Neural cell (in vitro differentiated cells): ENCODE measurements around the gene CENPS. TPM values are rescaled to one million over a fixed set of nuclear protein-coding genes. Genes with fewer than 3 reads are reported as not detected.

Experiments used
- H2AFZ ChIP-seq: fragments of 200-600, 300-800 bp; sonication (generic), shearing (Covaris generic); 2 replicates; pipeline ENCODE4 v1.6.0; 2014; ENCODE audit warnings: low read depth, mild to moderate bottlenecking, antibody characterized with exemption, low read length, moderate library complexity
- H3F3A ChIP-seq: fragments of 200-600 bp; shearing (Covaris generic); 2 replicates; pipeline ENCODE4 v1.6.1; 2016; ENCODE audit warnings: mild to moderate bottlenecking, moderate library complexity, mixed read lengths, antibody characterized with exemption, low read length; ENCODE audit not compliant: insufficient read depth, poor library complexity, severe bottlenecking
- H3K27ac ChIP-seq: fragments of 200-600, 300-800 bp; sonication (generic), shearing (Covaris generic); 2 replicates; pipeline ENCODE4 v1.5.1; 2014; ENCODE audit warnings: mild to moderate bottlenecking, low read length, moderate library complexity
- H3K27me3 ChIP-seq: fragments of 300-800, 200-600 bp; sonication (generic), shearing (Covaris generic); 2 replicates; pipeline ENCODE4 v1.6.0; 2014; ENCODE audit warnings: mild to moderate bottlenecking, low read depth, low read length, moderate library complexity; ENCODE audit not compliant: insufficient read depth
- H3K36me3 ChIP-seq: fragments of 300-800, 200-600 bp; sonication (generic), shearing (Covaris generic); 2 replicates; pipeline ENCODE4 v1.5.1; 2014; ENCODE audit warnings: mild to moderate bottlenecking, antibody characterized with exemption, low read length, moderate library complexity; ENCODE audit not compliant: insufficient read depth
- H3K4me2 ChIP-seq: fragments of 300-800, 200-600 bp; sonication (generic), shearing (Covaris generic); 2 replicates; pipeline ENCODE4 v1.6.0; 2014; ENCODE audit warnings: mild to moderate bottlenecking, low read length
- H3K4me3 ChIP-seq: fragments of 300-800, 200-600 bp; sonication (generic), shearing (Covaris generic); 2 replicates; pipeline ENCODE4 v1.5.1; 2014; ENCODE audit warnings: mild to moderate bottlenecking, low read length, moderate library complexity
- H3K79me2 ChIP-seq: fragments of 200-600 bp; shearing (Covaris generic); replicated peaks from 2 replicates; pipeline ENCODE4 v1.6.0; 2014; ENCODE audit warnings: mild to moderate bottlenecking, low read length, moderate library complexity; ENCODE audit not compliant: insufficient read depth
- H3K9ac ChIP-seq: fragments of 300-800, 200-600 bp; sonication (generic), shearing (Covaris generic); 2 replicates; pipeline ENCODE4 v1.6.1; 2016; ENCODE audit warnings: mild to moderate bottlenecking, low read length, mixed read lengths
- H3K9me2 ChIP-seq: fragments of 200-600 bp; shearing (Covaris generic); 2 replicates; pipeline ENCODE4 v1.6.1; 2016; ENCODE audit warnings: mild to moderate bottlenecking, low read length, mixed read lengths; ENCODE audit not compliant: insufficient read depth
- H3K9me3 ChIP-seq: fragments of 200-600, 300-800 bp; sonication (generic), shearing (Covaris generic); 2 replicates; pipeline ENCODE4 v1.6.1; 2016; ENCODE audit warnings: mild to moderate bottlenecking, mixed run types, low read length, moderate library complexity, mixed read lengths
- H4K20me1 ChIP-seq: fragments of 200-600 bp; shearing (Covaris generic); 2 replicates; pipeline ENCODE4 v1.6.1; 2016; ENCODE audit warnings: mild to moderate bottlenecking, mixed run types; ENCODE audit not compliant: insufficient read depth
- CTCF ChIP-seq: fragments of 450-650 bp; IDR thresholded peaks from 2 replicates; pipeline ENCODE4 v1.5.1; 2014; ENCODE audit warnings: antibody characterized with exemption, mild to moderate bottlenecking, moderate library complexity; ENCODE audit not compliant: poor library complexity, severe bottlenecking
- EP300 ChIP-seq: fragments of 450-650 bp; conservative IDR thresholded peaks from 2 replicates; pipeline ENCODE4 v1.6.1; 2014; ENCODE audit warnings: antibody characterized with exemption, mild to moderate bottlenecking, moderate library complexity; ENCODE audit not compliant: poor library complexity, severe bottlenecking
- EZH2 ChIP-seq: fragments of 200-600, 300-800 bp; shearing (Covaris generic), sonication (generic); IDR thresholded peaks from 2 replicates; pipeline ENCODE4 v1.6.1; 2014; ENCODE audit warnings: antibody characterized with exemption, low read length, borderline replicate concordance, mild to moderate bottlenecking; ENCODE audit not compliant: insufficient read depth, poor library complexity, severe bottlenecking
- MXI1 ChIP-seq: fragments of 450-650 bp; conservative IDR thresholded peaks from 2 replicates; pipeline ENCODE4 v1.6.1; 2014; ENCODE audit warnings: antibody characterized with exemption, mild to moderate bottlenecking; ENCODE audit not compliant: poor library complexity, severe bottlenecking
- POLR2AphosphoS5 ChIP-seq: IDR thresholded peaks from 2 replicates; pipeline ENCODE4 v1.6.1; 2012
- RAD21 ChIP-seq: fragments of 450-650 bp; conservative IDR thresholded peaks from 2 replicates; pipeline ENCODE4 v1.6.1; 2014; ENCODE audit warnings: antibody characterized with exemption, mild to moderate bottlenecking, moderate library complexity
- REST ChIP-seq: IDR thresholded peaks from 2 replicates; pipeline ENCODE4 v1.6.1; 2012; ENCODE audit warnings: borderline replicate concordance
- SMC3 ChIP-seq: fragments of 450-650 bp; conservative IDR thresholded peaks from 2 replicates; pipeline ENCODE4 v1.6.1; 2014; ENCODE audit warnings: antibody characterized with exemption, mild to moderate bottlenecking, moderate library complexity; ENCODE audit not compliant: poor library complexity
- TAF1 ChIP-seq: IDR thresholded peaks from 2 replicates; pipeline ENCODE4 v1.6.1; 2012; ENCODE audit warnings: low read depth
- polyA plus RNA-seq: library from polyadenylated mRNA; depleted of rRNA; stranded (reverse); fragments of >200 nt; gene quantifications from 2 replicates; pipeline ENCODE4 v1.2.3, GENCODE V29; 2014

The CENPS gene
- polyA plus RNA-seq, 1 donor from 2014 or later, result 16.5 TPM

GRCh38 chr1:10449751-10450150, 19.5 kb downstream of the CENPS start, which contains the start of gene CORT:
TSS of gene CORT (plus strand) at chr1:10450031. CDS start at chr1:10450224, 193 bp downstream.
- Histone ChIP-seq H3K27me3 (no peaks in the 10 kb centered on the region), H3K4me2 (no peak within 1 kb of the TSS), H4K20me1 (no peaks in the 10 kb centered on the region), H3K36me3 (no peaks in the 10 kb centered on the region), H3K9me3 (no peaks in the 10 kb centered on the region), H3K79me2 (no peaks in the 10 kb centered on the region), H2AFZ (no peak within 1 kb of the TSS), H3K4me3 (no peak within 1 kb of the TSS), H3K9ac (no peak within 1 kb of the TSS), H3K27ac (no peak within 1 kb of the TSS), H3F3A (no peaks in the 10 kb centered on the region), H3K9me2 (no peaks in the 10 kb centered on the region)
- no peak for TF ChIP-seq TAF1
- no peak for TF ChIP-seq SMC3
- no peak for TF ChIP-seq POLR2AphosphoS5
- TF ChIP-seq REST, result no peak
- TF ChIP-seq CTCF, result no peak
- no peak for TF ChIP-seq MXI1

- H3K4me2 ChIP-seq, result no peak overlapping the region
- no peaks in the 10 kb centered on the region for H4K20me1 ChIP-seq
- no peaks in the 10 kb centered on the region for H3K9me3 ChIP-seq
- no peaks in the 10 kb centered on the region for H3K27me3 ChIP-seq
- no peak overlapping the region for H3K4me3 ChIP-seq
- H3K9me2 ChIP-seq, result no peaks in the 10 kb centered on the region
- H3K79me2 ChIP-seq, result no peaks in the 10 kb centered on the region
- no peaks in the 10 kb centered on the region for H3F3A ChIP-seq
- no peak overlapping the region for H3K9ac ChIP-seq
- H3K27ac ChIP-seq, result no peak overlapping the region
- no peaks in the 10 kb centered on the region for H3K36me3 ChIP-seq
- no peak overlapping the region for H2AFZ ChIP-seq
- TF ChIP-seq SMC3 (no peak), CTCF (no peak), EP300 (no peak), RAD21 (no peak), EZH2 (no peak), POLR2AphosphoS5 (no peak), MXI1 (no peak), REST (no peak), TAF1 (no peak)
Observed at GRCh38 chr1:10450156-10450814, 20.1 kb downstream of the CENPS start.
